Epithelial cell of proximal tubule (primary cell): Measurements from ENCODE around the gene DOCK7. TPM values are rescaled to one million over a fixed set of nuclear protein-coding genes. Genes with fewer than 3 reads are reported as not detected.
"Not testable (repeated sequence)": the region's sequence is repeated elsewhere in the genome, so short reads cannot be mapped to it uniquely, and the experiment has no call there.

Experiments used
- DNase-seq: peaks from one replicate; pipeline ENCODE4 v3.0.0-alpha.2; 2011; ENCODE audit warnings: low read depth
- H3K4me3 ChIP-seq: 2 replicates; pipeline ENCODE4 v1.5.1; 2011; ENCODE audit warnings: low read depth, mild to moderate bottlenecking, low read length
- CTCF ChIP-seq: conservative IDR thresholded peaks from 2 replicates; pipeline ENCODE4 v1.5.1; 2012; ENCODE audit warnings: low read depth, mild to moderate bottlenecking, low read length
- total RNA-seq: library from RNA; depleted of rRNA; stranded (reverse); fragments of >200 nt; gene quantifications from 2 replicates; pipeline ENCODE4 v1.2.3, GENCODE V29; 2015

Gene DOCK7
- total RNA-seq, 1 donor from 2014 or later: 72.9 TPM

- H3K4me3 ChIP-seq: no peak overlapping the region
- TF ChIP-seq CTCF: no peak
- no peak for DNase-seq
Observed at GRCh38 chr1:62637392-62638105, 50.6 kb downstream of the DOCK7 start.

GRCh38 chr1:62628506-62628905, 59.7 kb downstream of the DOCK7 start:
- no peak overlapping the region for H3K4me3 ChIP-seq
- no peak for TF ChIP-seq CTCF
- no peak for DNase-seq

GRCh38 chr1:62625415-62625814, 62.8 kb downstream of the DOCK7 start:
- no peak for DNase-seq
- H3K4me3 ChIP-seq: no peak overlapping the region
- TF ChIP-seq CTCF: no peak

GRCh38 chr1:62621907-62622306, 66.3 kb downstream of the DOCK7 start:
- TF ChIP-seq CTCF: no peak
- peak; percentile 90 for DNase-seq
- no peak overlapping the region for H3K4me3 ChIP-seq

GRCh38 chr1:62613890-62614289, 74.3 kb downstream of the DOCK7 start:
- TF ChIP-seq CTCF: no peak
- DNase-seq: no peak
- H3K4me3 ChIP-seq: no peak overlapping the region

- no peak for DNase-seq
- TF ChIP-seq CTCF: no peak
- H3K4me3 ChIP-seq: no peak overlapping the region
Observed at GRCh38 chr1:62613325-62613727, 74.9 kb downstream of the DOCK7 start.

GRCh38 chr1:62612770-62613169, 75.4 kb downstream of the DOCK7 start:
- DNase-seq: no peak
- H3K4me3 ChIP-seq: no peak overlapping the region
- no peak for TF ChIP-seq CTCF

- not testable (repeated sequence) for H3K4me3 ChIP-seq, DNase-seq
Observed at GRCh38 chr1:62610588-62610987, 77.6 kb downstream of the DOCK7 start.
